IPS-NIHi7 (cell line): ENCODE measurements around the gene SLMAP.
"Not testable (repeated sequence)": the region's sequence is repeated elsewhere in the genome, so short reads cannot be mapped to it uniquely, and the experiment has no call there.

Experiments used
- DNase-seq: peaks from one replicate; pipeline ENCODE4 v3.0.0; 2012; ENCODE audit warnings: mixed read lengths; ENCODE audit errors: extremely low spot score

Gene SLMAP

DNA sequence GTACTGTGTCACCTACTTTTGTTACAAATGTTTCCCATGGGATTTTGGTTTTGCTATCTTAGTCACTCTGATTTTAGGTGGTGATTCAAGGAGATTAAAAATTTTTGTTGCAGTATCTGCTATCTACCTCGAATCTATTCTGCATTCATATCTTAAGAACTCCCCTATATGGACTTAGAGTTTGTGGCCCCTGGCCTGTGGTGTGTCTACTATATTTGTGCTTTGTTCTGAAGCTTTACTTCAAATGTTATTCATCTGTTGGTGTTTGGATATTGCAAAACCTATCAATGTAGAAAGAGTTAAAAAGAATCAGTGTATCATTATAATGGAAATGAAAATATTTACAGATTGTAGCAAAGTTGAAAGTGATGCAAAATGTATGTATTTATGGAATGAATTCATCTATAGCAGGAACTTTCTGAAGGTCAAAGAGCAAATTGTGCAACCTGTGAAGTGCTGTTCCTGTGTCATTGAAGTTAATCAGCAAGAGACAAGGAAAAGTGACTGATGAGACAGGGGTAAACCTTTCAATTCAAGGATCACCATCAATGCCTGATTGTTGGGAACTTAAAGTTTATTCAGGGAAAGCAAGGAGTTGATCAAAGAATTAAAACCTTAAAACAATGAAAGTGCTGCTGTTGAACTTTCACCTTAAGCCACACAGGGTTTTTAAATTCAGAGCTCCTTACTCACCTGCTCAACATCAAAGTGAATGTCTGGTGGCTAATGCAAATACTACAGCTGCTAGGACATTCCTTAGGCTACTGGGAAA lies 71.0 kb downstream of the SLMAP start:
- DNase-seq: no peak

DNA sequence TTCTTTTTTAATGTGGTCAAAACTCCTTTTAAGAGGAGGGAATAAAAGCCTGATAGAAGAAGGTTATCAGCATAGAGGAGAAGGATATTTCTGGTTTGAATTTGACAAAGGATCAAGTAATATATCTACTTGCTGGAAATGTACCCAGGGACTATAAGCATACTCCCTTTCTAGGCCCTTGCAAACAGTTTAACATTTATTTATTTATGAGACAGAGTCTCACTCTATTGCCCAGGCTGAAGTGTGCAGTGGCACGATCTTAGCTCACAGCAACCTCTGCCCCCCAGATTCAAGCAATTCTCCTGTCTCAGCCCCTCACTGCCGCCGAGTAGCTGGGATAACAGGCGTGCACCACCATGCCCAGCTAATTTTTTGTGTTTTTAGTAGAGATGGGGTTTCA lies 71.6 kb downstream of the SLMAP start:
- no peak for DNase-seq

DNA sequence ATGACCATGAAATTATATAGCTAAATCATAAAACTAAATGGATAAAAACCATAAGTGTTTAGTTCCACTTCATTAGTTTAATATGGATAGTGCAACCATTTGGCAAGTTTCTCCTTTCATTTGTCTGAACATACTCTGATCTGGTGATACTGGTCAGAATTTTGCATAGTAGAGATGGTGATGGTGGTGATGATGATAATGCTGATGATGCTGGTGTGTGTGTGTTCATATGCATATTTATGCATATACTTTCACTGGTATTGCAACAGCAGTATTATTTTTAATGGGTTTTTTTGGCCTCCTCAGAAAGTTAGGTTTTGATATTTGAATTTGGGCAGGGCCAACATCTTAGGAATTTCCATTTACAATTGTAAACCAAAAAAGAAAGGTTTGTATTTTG lies 76.4 kb downstream of the SLMAP start:
- DNase-seq: no peak

DNA sequence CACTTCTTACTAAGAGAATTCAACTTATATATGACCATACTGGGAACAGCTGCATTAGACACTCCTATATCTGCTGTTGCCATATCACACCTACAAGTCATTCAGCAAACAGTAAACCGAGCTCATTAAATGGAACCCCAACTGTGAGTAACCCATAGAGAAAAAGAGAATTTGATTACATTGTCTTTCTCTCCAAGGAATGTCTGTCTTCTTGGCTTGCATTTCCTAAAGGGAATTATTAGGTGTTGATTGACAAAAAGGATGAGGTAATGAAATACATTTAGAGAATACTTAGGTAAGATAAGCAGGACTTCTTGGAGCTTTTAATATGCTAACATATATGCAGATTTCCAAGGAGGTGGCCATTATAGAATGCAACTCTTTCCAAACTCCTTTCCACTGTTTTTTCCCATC lies 76.8 kb downstream of the SLMAP start:
- no peak for DNase-seq

DNA sequence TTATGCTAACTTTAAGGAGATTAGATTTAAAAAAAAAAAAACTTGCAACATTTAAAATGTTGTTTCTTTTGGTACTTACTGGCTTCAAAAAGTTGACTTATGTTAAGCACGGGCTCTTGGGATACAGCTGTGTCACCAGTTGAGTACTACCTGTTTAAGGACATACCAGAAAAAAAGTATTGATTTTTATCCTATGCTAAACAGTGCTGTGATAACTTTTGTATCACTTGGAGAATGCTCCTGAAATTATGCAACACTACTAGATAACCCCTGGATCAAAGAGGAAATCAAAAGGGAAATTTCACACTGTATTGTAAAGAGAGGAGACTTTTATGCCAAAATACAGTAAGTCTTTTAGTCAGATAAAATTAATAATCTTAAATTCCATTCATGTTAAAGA lies 77.7 kb downstream of the SLMAP start:
- DNase-seq: no peak

DNA sequence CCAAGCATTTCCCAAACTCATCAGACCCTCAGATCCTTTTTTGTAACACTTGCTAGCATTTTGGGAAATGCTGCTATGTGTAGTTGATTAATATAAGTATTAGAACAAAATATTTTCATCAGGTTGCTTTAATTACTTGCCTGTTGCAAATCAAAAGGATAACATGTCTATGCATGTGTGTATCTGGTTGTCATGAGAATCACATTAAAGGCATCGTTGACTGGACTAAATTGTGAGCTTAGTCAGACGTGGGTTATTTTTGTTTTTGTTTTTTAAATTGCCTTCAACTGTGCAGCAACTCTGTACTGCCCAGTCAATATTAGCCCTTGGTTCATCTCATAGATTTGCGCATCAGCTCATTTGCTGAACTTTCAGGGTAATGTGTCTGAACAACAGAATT lies 81.6 kb downstream of the SLMAP start:
- no peak for DNase-seq

DNA sequence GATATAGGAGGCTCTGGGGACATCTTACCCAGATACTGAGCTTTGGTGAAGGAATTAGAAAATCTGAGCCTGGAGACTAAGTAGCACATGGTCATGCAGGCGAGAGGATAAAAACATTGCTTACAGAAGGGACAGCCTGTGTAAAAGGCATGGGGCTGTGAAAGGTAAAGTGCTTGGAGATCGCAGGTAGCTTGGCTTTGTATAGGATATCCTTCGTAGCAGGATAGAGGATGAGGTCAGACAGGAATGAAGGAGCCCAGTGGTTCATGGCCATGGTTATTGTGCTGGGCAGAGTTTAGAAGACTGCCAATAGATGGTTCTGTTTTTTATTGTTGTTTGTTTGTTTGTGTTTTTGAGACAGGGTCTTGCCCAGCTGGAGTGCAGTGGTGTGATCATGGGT lies 82.5 kb downstream of the SLMAP start:
- no peak for DNase-seq

DNA sequence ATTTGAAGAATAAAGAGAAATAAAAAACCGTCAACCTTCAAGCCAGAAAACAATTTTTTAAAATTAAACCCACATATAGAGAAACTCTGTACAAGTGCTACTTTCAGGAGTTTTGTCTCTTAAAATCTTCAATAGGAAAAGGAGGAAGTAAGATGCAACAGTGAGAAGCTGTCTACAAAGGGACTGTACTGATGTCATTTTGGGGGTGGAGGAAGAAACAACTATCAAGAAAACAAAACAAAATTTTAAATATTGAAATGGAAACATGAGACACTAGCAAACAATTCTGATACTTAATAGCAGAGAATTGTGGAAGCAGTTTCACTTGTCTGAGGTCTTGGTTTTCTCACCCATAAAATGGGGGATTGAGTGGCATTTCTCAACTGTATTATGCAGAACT lies 84.4 kb downstream of the SLMAP start:
- DNase-seq: no peak

DNA sequence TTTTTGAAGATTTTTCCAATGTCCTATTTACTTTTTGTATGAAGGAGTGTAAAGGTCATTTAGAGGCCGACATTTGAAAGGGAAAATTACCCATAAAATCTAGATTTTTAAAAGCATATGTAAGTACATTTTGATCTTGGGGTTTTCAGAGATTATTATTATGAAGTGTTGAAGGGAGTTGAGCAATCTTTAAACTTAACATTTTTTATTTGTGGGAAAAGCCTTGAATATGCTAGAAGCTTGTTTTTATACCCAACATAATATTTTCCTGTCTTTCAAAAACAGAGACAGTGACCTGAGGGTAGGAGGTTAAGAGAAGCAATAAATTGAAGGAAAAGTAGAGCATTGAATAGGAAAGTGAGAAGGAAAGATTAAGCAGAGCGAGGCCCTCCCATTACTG lies 85.7 kb downstream of the SLMAP start:
- DNase-seq: no peak

DNA sequence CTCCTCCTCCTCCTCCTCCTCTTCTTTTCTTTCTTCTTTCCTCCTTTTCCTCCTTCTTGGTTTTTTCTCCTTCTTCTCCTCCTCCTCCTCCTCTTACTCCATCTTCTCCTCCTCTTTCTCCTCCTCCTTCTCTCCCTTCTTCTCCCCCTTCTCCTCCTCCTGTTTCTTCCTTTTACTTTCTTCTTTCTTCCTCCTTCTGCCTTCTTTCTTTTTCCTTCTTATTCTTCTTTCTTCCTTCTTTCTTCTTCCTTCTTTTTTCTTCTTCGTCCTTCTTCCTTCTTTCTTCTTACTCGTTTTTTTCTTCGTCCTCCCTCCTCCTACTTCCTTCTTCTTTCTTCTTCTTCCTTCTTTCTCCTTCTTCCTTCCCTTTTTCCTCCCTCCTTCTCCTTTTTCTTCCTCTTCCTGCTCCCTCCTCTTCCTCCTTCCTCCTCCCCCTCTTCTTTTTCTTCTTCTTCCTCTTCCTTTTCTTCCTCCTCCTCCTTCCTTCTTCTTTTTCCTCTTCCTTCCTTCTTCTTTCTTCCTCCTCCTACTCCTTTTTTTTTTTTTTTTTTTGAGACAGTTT lies 92.1 kb downstream of the SLMAP start:
- DNase-seq: no peak

DNA sequence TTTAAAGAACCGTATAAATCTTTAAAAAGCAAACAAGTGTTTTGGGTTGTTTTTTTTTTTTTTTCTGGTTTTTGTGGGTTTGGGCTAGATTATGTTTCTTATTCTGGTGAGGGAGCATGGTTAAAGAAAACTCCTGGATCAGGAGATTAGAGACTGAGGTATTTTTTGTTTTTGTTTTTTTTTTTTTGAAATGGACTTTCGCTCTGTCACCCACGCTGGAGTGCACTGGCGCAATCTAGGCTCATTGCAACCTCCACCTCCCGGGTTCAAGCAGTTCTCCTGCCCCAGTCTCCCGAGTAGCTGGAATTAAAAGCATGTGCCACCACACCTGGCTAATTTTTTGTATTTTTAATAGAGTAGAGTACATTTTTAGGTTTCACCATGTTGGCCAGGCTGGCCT lies 95.2 kb downstream of the SLMAP start:
- no peak for DNase-seq

DNA sequence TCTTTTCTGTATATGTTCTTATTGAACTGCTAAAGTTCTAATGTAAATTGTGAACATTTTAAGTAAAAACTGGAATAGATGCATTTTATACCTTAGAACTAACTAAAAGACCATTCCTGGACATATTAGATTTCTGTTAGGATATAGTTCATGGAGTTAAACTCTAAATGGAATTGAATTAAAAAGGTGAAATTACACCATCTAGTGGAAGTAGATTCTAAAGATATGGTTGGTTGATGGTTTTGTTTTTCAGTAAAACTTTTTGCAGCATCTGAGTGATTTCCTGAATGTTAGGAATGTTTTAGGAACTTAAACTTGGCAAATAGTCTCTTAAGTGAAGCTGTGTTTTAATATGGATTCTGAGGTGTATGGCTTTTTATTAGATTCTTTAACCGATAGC lies 96.8 kb downstream of the SLMAP start:
- DNase-seq: no peak

DNA sequence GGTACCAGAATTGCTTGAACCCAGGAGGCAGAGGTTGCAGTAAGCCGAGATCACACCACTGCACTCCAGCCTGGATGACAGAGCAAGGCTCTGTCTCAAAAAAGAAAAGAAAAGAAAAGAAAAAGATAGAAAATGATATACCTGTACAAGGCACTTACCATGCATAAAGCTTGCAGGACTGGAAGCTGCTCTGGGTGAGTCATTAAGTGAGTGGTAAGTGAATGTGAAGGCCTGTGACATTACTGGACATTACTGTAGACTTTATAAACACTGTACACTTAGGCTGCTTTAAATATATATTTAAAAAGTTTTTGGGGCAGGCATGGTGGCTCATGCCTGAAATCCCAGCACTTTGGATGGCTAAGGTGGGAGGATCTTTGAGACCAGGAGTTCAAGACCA lies 99.2 kb downstream of the SLMAP start:
- no peak for DNase-seq

DNA sequence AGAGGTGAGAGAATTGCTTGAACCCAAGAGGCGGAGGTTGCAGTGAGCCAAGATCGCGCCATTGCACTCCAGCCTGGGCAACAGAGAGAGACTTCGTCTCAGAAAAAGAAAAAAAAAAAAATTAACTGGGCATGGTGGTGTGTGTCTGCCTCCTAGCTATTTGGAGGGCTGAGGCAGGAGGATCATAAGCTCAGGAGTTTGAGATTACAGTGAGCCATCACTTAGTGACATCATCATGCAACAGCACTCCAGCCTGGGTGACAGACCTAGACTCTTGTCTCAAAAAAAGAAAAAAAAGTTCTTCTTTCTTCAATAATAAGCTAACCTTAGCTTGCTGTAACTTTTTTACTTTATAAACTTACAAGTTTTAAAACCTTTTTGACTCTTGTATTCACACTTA lies 99.8 kb downstream of the SLMAP start:
- no peak for DNase-seq

DNA sequence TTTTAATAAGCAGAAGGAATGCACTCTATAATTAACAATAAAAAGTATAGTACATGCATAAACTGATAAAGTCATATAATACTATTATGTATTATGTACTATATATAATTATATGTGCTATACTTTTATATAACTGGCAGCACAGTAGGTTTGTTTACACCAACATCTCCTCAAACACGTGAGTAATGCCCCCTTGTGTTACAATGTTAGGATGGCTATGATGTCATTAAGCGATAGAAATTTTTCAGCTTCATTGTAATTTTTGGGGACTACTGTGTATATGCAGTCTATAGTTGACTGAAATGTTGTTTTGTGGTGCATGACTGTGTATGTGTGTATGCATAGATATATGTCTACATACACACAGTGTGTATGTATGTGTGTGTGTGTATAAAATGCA lies 100.6 kb downstream of the SLMAP start:
- DNase-seq: no peak

DNA sequence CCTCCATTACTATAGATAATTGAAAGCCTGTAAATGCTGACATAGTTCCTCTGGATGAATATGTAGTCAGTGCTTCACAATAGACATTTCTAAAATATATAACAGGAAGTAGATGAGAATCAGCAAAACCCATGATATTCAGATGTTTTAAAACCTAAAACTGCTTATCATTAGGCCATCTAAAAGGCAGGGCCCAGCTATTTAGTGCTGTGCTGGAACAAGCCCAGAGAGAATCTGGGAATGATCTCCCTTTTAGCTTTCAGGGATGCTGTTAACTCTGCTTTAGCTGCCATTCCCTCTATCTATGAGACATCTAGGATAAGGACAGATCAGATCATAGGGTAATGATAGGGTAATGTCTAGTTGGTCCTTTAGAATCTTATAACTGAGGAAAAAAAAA lies 106.8 kb downstream of the SLMAP start:
- DNase-seq: no peak

DNA sequence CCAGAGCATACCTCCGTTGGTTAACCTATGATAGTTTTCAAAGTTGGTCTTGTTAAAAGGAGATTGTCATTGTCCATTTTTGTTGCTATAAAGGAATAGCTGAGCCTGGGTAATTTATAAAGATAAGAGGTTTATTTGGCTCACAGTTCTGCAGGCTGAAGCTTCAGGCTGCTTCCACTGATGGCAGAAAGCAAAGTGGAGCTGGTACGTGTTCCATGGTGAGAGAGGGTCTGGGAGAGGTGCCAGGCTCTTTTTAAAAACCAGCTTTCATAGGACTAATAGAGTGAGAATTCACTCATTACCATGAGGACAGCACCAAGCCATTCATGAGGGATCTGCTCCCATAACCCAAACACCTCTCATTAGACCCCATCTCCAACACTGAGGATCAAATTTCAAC lies 107.3 kb downstream of the SLMAP start:
- no peak for DNase-seq

DNA sequence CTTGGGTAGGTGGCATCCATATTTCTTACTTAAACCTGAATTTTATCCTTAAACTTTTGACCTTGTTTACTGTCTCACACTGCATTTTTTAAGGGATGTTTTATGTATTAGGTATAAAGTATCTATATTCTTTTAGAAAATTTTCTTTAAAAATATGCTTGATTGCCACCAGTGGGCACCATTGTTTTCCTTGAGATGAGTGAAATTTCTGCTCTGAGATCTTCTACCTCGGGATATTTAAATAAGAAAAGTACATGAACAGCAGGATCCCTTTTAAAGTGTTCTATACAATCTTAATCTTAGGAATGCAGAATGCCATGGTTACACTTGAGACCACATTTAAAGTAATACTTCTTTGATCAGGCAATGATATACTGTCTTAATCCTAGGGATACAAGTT lies 108.7 kb downstream of the SLMAP start:
- no peak for DNase-seq

DNA sequence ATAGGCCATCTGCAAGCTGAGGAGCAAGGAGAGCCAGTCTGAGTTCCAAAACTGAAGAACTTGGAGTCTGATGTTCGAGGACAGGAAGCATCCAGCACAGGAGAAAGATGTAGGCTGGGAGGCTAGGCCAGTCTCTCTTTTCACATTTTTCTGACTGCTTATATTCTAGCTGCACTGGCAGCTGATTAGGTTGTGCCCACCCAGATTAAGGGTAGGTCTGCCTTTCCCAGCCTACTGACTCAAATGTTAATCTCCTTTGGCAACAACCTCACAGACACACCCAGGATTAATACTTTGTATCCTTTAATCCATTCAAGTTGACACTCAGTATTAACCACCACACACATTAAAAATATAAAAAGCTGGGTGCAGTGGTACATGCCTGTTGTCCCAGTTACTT lies 113.0 kb downstream of the SLMAP start:
- DNase-seq: not testable (repeated sequence)

DNA sequence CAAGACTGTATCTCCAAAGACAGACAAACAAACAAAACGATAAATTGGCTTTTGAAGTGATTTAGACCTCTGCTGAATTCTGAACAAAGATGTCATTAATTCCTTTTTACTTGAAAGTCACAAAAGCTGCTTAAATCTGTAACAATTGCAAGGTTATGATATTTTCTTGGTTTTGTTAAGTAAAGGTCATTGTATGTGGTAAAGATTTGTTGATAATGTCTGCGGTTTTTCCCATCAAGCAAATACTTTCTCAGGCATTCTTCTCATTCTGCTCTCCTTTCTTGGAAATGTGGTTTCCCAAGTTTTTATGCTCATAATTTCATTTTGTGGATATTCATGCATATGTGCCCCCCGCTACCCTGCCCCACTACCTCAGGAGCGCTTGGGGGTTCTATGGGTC lies 116.5 kb downstream of the SLMAP start:
- DNase-seq: no peak

DNA sequence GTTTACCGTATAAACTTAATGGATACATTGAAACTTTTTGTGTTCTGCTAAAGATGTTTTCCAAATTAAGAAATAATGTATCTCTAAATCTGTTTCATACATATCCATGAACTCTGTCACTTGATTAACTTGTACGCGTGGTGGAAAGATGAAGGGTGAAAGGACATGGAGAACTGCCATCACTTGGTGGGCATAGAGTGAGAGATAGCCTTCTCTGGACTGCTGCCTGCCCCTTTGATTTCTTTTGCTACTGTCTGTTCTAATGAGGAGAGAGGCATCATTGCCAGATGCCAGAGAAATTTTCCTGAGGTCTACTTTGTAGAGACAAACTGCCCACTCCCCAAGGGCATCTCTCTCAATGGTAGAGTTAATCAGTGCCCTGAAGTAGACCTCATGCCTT lies 120.5 kb downstream of the SLMAP start:
- DNase-seq: no peak

DNA sequence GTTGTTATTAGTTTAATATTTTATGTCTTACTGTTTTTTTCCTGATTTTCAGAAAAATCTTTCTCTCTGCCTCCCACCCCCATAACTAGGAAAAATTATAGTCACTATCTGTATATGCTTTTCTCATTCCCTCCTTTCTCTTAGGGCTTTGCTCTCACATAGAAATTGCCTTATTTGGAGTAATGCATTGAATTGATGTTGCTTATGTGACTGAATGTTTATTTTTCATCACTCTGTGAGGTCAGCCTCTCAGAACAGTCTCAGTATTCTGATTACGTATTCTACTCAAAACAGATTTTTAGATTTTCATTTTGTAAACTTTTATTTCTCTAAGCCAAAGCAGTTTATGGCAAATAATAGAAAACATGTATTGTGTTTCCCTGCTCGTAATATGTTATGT lies 121.0 kb downstream of the SLMAP start:
- DNase-seq: no peak

DNA sequence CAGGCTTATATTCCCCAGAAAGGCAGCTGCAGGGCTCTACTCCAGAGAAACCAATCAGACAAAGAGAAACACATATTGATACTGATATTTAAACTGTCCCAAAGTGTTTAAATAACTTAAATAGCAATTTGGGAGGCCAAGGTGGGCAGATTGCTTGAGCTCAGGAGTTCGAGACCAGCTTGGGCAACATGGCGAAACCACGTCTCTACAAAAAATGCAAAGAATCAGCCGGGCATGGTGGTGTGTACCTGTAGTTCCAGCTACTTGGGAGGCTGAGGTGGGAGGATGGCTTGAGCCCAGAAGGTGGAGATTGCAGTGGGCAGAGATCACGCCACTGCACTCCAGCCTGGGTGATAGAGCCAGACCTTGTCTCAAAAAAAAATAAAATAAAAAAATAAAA lies 128.3 kb downstream of the SLMAP start:
- not testable (repeated sequence) for DNase-seq

DNA sequence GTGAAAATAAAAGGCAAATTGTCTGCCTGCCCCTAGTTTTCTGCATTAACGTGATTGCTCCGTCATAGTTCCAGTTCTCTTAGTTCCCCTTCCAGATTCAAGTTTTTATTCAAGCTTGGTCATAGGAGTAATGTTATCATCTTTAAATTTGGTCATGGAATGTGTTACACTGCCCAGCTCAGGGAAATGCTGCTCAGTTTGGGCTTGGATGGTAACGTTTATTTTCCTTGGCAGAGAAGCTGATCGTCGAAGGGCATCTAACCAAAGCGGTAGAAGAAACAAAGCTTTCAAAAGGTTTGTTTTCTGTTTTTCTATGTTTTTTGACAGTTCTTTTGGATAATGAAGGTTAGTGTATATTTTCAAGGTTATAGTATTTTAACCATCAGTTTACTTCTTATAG lies 133.7 kb downstream of the SLMAP start:
- DNase-seq: no peak
